ENCODE data around the gene ATP8B3.

The ATP8B3 gene

GRCh38 chr19:1790054-1790792, 21.9 kb downstream of the ATP8B3 start:
- DNase-seq = no peak

GRCh38 chr19:1789261-1790041, 22.6 kb downstream of the ATP8B3 start:
- DNase-seq = no peak

GRCh38 chr19:1787116-1787515, 25.0 kb downstream of the ATP8B3 start:
- DNase-seq = no peak

- no peak for DNase-seq
Measured at GRCh38 chr19:1786668-1787067, 25.4 kb downstream of the ATP8B3 start.

GRCh38 chr19:1785310-1785709, 26.8 kb downstream of the ATP8B3 start:
- no peak for DNase-seq

GRCh38 chr19:1783874-1784273, 28.2 kb downstream of the ATP8B3 start:
- DNase-seq = no peak

- no peak for DNase-seq
Measured at GRCh38 chr19:1783354-1783753, 28.7 kb downstream of the ATP8B3 start.

GRCh38 chr19:1782521-1782920, 29.6 kb downstream of the ATP8B3 start:
- no peak for DNase-seq

- no peak for DNase-seq
Measured at GRCh38 chr19:1780272-1780958, 31.7 kb downstream of the ATP8B3 start.

- no peak for DNase-seq
Measured at GRCh38 chr19:1779574-1779973, 32.5 kb downstream of the ATP8B3 start.

- DNase-seq = no peak
Measured at GRCh38 chr19:1777149-1777548, 34.9 kb downstream of the ATP8B3 start.

GRCh38 chr19:1776606-1777147, 35.4 kb downstream of the ATP8B3 start:
- DNase-seq = no peak

- DNase-seq = no peak
Measured at GRCh38 chr19:1775951-1776605, 36.0 kb downstream of the ATP8B3 start.

- peak; percentile 39 for DNase-seq
Measured at GRCh38 chr19:1774989-1775772, 36.9 kb downstream of the ATP8B3 start.

- DNase-seq = no peak
Measured at GRCh38 chr19:1773184-1773583, 38.9 kb downstream of the ATP8B3 start.

GRCh38 chr19:1770866-1771576, 41.1 kb downstream of the ATP8B3 start:
- no peak for DNase-seq

- DNase-seq = no peak
Measured at GRCh38 chr19:1769645-1769985, 42.5 kb downstream of the ATP8B3 start.

GRCh38 chr19:1768918-1769644, 43.0 kb downstream of the ATP8B3 start:
- no peak for DNase-seq

GRCh38 chr19:1768248-1768647, 43.8 kb downstream of the ATP8B3 start:
- DNase-seq = no peak

GRCh38 chr19:1767464-1767933, 44.6 kb downstream of the ATP8B3 start:
- DNase-seq = peak; percentile 71
